DLD1 (cell line): ENCODE data around the gene ATRN.

Source experiments
- in situ Hi-C: cut with HindIII; loops from 2 replicates; pipeline ENCODE4 v1.10.0; 2017; ENCODE audit warnings: low sequenced_read_pairs

ATRN gene

DNA sequence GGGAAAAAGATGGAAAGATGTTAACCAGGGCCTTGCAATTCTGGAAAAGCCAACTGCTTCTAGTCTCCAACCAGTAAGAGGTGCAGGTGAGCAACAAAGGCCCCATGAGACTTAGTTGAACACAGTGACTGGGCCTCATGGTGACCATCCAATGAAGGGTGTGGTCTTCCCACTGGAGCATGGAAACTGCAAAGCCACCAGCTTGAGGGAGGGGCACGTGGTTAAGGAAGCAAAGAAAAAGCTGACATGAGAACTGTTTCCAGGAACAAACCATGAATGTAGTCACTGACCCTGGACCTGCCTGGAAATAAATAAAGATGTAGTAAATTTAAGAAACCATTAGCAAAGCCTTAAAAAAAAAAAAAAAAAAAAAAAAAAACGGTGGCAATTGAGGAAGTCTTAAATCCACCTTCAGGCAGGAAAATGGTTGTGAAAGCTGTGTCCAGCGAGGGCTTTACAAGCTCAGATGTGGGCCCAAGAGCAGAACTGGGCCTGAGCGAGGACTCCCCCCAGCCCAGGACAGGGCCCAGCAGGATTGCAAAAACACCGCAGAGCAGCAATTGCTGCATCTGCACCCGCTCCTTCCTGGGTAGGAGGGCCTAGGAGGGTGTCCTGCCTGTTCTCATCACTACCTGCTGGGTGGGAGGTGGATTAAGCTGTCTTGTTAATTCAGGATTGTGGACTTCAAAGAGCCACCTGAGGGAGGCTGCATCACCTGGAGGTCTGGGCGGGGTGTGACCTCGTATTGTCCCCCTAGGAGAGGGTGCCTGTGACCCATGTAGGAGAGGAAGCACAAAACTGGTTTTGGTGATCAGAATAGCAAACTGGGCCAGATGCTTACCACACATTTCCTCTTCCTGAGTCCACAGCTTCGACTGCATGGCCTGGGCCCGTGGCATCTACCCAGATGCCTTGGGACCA, 182.1 kb downstream of the ATRN start:
- in situ Hi-C loops, result no loop called here

DNA sequence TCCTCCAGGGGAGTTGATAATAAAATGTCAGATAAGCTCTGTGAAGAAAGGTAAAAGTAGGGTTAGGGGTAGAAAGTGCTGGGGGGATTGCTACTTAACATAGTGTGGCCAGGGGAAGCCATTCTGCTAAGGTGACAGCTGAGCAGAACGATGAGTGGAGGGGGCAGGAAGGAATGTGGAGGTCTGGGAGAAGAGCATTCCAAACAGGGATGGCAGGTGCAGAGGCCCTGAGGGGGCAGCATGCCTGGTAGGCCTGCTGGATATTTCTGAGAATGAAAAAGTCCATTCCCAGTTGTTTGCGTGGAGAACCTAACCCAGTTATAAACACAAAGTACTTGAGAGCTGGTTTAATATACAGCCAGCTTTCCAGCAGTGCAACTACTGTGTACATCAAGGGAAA, 183.1 kb downstream of the ATRN start:
- in situ Hi-C loops, result no loop called here

DNA sequence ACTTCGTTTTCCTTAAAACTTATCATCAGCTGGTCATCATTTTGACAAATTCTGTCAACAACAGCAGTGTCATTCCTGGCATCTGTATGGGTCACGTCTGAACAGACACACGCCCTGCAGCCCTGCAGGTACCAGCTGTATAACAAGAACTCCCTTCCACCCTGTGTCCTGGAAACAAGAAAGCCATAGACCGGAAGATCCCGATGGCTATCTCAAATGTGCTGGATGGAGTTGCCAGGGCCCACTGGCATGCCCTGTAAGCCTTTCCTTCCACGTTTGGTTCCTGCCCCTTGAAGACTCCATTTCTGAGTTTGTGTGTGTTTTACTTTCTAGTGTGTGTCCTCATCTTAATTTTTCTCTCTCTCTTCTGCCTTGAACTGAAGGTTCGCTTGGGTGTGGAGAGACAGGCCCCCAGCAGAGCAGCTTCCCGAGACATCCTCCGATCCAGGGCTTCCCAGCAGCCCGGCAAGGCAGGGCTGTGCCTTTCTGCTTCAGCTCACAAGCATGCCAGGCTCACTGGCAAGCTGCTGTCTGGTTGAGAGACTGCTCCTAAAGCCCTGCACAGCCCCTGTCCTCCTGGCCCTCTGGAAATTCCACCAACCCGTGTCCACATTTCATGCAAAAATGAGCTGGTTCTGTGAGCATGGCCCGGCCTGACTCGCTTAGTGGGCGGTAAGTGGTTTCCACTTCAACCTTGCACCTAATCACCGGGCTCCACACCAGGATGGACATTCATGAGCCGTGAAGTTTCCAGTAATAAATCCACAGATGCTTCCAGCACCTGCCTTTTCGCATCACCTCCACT, 183.7 kb downstream of the ATRN start:
- in situ Hi-C loops, result no loop called here

DNA sequence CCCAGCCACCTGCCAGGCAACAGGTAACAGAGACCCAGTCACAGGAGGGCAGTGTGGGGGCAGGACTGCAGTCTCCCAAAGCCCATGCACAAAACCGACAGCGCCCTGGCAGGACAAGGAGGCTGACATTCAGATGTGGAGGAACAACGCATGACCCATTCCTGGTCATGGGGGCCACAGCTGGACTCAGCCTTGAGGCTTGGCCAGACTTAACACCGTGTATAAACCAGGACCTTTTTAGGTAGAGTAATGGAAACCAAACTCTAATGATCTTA, 184.2 kb downstream of the ATRN start:
- in situ Hi-C loops, result no loop called here

DNA sequence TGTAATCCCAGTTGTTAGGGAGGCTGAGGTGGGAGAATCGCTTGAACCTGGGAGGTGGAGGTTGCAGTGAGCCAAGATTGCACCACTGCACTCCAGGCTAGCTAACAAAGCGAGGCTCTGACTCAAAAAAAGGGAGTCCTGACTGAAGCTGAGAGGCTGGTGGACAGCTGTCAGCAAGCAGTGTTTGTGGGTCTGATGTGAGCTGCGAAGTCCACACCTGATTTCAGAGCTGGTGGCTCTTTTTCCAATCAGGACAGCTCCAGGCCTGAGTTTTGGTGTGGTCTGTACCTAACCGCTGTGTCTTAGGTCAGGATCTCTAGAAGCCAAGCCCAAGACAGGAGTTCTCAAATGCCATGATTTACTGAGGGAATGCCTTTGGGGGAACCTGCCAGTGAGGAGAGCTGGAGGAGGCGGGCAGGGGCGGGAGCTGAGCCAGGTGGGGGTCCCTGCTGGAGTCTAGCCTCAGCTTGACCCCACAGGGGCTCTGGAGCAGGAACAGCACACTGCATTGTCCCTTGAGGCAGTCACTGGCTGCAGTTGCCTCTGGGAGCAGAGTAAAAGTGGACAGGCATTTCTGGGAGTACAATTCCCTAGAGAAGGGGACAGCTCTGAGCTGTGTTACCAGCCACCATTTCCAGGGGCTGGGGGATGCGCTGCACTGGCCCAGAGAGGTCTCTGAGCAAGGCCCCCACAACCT, 187.3 kb downstream of the ATRN start:
- in situ Hi-C loops, result no loop called here

DNA sequence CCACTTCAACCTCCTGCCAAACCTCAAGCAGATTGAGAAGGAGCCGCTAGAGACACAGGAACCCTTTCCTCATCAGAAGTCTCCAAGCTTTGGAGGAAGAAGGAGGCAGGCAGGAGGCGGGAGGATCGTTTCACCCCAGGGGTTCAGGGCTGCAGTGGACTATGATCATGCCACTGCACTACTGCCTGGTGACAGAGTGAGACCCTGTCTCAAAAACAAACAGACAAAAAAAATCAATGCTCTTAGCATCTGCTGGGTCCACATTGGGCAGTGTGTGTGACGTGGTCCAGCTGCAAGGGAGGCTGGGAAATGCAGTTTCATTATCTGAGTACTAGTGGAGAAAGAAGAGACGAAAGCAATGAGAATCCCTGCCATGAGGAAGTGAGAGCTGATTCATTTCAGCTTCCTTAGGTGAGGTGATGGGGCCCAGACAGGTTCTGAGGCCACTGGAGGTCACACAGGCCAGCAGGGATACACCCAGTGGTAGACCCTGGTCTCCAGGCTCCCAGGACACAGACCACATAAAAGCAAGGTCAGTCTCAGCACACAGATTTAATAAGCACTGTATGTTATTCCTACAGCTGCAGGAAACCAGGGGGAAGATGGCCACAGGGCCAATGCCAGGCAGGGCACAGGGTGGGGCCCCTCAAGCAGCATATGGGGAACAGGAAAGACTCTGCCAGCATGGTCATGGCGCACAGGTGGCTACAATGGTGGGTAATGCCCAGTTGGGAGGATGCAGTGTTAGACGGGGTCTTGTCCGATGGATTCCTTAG, 188.1 kb downstream of the ATRN start:
- in situ Hi-C loops, result no loop called here

DNA sequence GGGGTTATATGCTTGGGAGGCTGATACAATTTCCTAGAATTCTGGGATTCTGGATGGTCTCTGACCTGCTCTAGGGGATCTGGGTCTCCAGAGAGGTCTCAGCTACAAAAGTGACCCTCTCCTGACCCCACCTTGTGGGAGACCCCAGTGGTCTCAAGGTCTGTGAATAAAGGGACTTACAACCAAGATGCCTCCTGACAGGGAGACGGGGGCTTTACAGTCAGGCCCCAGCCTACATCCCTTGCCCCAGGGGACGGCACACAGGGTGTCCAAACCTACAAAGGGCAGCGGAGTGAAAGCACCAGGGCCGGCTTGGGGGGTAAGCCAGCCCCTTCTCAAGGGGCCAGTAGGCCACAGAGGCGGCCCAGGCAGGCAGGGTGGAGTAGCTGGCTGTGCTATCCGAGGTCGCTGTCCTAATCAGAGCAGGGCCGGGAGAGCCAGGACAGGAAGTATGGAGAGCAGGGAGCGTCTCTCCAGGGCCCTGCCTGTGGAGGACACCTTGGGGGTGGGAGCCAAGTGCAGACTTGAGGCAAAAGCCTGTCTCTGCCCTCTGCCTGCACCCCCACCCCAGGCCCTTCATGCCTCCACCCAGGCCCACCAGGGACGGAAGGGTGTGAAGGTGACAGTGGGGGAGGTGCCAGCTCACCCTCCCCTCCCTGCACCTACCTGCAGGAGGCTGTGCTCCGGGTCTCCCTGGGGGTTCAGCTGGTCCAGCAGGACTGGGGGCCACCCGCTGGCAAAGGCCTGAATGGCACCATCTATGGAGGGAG, 188.9 kb downstream of the ATRN start:
- in situ Hi-C loops, result no loop called here

DNA sequence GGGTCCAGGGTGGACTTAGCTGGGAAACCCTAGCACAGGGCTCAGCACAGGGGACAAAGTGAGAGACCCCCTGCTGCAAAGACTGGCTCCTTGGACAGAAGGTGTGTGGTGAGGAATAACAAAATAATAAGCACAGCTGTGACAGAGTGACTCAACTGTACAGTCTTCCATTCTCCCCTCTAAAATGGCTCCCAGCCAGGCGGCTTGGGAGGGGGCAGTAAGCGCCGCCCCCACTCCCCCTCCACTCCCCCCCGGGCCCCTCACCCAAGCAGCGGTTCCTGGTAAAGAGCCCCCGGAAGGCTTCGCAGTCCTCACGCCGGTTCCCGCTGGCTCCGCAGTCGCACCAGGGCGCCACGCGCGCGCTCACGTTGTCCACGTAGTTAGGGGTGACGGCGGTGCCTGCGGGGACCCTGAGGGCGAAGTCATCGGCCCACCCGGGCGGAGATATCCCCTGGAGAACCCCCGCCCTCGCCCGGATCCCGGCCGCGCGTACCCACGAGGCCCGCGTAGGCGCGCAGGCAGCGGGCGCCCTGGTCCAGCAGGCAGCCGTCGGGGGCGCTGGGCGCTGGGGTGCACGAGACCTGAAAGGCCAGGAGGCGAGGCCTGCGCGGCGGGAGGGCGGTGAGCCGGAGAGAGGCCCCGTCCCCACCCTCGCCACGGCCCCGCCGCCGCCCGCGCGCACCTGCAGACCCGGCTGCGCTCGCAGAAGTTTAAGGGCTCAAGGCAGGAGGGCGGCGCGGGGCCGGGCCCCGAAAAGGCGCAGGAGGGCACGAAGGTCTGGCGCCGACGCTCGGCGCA, 189.6 kb downstream of the ATRN start:
- in situ Hi-C loops, result no loop called here

DNA sequence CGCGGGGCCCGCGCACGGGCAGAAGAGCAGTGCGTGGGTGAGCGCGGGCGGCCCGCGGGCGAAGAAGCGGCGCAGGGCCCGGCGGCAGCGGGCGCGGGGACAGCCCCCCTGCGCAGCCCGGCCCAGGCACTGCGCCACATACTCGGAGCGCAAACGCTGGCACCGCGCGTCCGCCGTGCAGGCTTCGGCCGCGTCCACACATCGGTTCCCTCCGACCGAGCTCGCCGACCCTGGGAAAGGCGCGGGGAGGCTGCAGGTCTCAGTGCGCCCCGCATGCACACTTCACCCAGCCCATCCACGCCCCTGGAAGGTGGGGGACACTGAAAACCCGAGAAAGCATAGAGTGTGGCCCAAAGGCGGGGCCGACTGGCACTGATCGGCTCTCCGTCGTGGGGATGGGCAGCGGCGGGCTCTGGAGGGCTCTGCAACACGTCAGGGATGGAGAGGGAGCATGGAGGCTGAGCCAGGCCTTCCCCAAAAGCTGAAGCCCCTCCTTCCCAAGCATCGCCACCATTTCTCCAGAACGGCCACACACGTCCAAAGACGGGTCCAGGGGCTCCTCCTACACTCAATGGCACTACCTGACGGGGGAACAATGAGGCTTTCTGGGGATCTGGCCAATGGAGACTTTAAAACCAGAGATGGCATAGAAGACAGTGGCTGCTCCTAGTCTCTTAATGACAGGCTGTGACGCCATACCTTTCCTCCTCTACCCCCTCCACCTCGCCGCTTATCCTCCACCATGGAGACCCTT, 190.4 kb downstream of the ATRN start:
- in situ Hi-C loops, result no loop called here

DNA sequence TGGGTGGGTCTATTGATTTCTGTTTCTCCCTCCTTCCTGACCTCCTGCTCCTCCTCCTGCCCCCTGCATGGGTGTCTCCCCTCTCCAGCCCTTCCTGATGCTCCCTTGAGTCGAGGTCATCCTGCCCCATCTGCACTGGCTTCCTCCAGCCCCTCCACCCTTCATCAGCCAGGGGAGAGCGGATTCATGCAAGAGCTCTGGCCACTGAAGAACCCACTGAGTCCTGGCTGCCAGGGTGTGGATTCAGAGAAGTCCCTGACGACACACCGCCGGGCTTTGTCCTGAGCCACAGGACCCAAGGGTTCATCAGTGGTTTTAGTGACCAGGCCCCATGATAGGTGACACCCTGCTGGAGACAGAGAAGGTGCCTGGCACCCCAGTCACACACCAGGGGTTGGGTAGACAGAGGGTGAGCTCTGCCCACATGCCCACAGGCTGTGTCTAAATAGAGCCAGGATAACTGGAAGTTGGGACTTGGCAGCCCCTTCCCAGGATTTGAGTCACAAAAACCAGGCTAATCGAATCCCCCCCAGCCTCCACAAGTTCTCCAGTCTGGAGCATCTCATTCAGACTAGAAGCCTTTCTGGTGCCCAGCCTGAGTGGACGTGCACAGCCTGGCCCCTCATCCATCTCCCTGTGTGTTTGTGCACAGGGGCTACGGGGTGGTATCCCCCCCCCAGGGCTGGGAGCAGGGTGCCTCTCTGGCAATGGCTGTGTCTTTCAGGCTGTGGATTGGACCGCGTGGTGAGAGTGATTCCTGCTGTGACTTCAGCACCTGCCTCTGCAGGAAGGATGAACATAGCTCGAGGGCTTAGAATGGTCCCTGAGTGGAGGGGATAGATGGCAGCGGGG, 191.2 kb downstream of the ATRN start:
- in situ Hi-C loops, result no loop called here

DNA sequence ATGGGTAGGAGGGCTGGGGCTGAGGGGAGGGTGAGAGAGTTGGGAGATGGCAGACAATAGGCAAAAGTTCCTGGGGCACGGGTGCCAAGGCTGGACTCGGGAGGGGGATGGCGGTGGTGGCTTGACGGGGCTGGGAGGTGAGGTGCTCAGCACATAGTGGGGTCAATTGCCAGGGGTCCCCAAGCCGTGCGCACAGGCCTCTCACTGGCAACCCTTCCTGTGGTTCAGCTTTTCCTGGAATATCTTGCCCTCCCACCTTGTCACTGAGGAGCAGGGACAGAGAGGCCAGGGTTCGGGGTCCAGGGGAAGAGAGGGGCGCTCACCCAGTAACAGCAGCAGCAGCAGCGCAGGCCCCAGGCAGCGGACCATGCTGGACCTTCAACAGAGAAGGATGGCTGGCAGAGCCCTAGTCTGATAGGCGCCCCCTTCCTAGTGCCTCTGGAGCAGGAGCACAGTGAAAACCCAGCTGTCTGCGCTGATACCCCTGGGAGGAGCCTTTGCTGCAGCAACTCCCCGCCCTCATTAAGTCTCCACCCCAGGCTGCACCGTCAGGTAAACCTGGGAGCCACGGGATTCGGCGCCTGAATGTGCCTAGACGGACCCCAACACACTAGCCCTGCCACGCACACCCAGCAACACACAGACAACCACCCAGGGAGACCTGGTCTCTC, 192.3 kb downstream of the ATRN start, which contains the start of gene GFRA4:
Gene GFRA4, minus strand, starts transcription at position 369 of the 671 bp plus-strand sequence. Its CDS starts 0 bp downstream, at position 369.
- in situ Hi-C loops, result no loop called here

DNA sequence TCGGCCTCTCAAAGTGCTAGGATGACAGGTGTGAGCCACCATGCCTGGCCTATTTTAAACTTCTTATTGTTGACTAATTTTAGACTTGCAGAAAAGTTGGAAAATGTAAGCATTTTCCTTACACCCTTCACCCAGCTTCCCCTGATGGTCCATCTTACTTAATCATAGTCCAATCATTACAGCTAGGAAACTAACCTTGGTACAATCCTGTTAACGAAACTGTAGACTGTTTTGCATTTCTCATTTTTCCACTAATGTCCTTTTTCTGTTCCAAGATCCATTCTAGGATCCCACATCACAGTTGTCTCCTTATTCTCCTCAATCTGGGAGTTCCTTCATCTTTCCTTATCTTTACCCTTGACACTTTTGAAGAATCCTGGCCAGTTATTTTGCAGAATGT, 193.0 kb downstream of the ATRN start:
- in situ Hi-C loops, result no loop called here

DNA sequence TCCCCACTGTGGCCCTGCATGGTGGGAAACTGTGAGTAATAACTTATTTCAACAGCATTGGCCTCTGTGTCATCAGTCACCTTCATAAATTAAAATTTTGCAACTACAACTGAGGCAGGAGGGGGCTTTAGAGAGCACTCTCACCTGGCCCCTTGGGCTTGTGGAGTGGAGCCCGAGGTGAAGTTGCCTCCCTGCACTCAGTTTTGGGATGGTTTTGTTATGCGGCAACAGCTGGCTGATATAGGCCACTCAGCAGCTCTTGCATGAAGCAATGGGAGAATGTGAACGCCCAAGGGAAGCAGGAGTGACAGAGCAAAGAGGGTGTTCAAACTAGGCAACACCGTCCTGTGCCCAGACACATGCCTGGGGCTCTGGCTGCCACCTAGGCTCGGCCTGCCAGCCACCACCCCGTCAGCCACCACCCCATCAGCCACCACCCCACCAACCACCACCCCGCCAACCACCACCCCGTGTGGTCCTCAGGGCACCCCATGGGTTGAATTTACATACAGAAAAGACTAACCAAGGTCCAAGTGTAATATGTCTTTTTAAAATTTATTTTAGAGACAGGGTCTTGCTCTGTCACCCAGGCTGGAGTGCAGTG, 196.7 kb downstream of the ATRN start:
- in situ Hi-C loops, result no loop called here

DNA sequence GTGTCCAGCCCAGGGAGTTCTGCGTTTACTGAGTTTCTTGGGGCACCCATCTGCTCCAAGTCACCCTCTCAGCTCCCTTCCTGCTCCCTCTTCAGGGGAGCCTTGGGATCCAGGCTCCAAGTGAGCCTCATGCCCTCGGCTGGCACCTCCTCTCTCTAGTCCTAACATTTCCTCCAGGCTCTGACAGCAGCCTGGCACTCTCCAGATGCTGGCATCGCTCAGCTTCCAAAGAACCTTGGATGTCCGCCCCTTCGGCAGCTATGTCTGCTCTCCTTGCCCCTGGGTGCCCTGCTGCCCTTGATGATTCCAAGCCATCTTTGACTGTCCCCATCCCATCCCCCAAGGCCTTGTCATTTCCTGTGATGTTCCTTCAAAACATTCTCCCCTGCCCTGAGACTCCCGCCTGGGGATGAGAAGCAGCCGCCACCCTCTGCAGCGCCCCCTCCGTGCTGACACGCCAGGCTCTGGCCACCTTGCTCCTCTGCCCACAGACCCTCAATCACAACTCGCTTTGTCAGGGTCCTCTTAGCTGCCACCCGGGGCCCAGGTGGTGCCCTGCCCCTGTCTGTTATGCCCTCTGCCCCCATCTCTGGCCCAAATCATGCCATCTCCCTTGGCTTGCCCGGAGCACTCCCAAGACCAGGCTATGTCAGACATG, 199.0 kb downstream of the ATRN start:
- in situ Hi-C loops, result no loop called here

DNA sequence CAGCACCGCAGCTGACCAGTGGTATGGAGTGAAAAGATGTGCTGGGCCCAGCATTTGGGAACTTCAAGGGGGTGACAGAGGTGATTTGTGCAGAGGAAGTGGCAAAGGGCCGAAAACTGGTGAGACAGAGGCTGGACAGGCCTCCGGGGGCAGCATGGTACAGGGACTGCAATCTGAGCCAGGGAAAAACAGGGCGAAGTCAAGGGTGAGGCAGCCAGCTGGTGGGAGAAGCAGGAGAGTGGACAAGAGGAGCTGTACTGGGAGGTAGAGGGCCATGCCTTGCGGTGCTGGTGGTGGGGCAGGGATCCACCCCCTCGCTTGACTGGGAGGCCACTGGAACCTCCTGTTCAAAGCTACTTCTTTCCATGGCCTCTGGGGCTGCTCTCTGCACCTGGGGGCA, 199.7 kb downstream of the ATRN start:
- in situ Hi-C loops, result no loop called here

DNA sequence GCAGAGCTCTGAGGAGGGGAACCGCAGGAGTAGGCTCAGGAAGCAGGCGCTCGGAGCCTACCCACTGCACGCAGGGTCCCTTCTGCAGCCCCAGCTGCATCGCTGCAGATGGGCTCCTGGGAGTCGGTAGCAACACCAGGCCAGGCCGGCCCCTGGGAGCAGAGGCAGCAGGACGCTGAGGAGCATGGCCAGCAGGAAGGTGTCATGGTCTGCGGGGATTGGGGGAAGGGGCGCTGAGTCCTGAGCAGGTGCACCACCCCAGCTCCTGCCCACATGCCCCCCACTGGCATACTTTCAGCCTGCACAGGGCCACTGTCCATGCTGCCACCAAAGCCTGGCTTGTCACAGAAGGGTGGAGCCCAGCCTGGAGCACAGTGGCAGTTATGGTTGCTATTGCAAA, 200.1 kb downstream of the ATRN start:
- in situ Hi-C loops, result no loop called here
